SK-N-SH treated with all-trans-retinoic acid at 6 μM for 48 hours (cell line): ENCODE data around the gene BMP4.

Experiments used
- ARNTL ChIP-seq: fragments of 450-650 bp; formaldehyde crosslinking; IDR thresholded peaks from 2 replicates; pipeline ENCODE4 v1.5.0; 2020; ENCODE audit warnings: low read depth, mild to moderate bottlenecking, moderate library complexity, borderline replicate concordance
- CREB5 ChIP-seq: fragments of 250-450 bp; sonication (Bioruptor Pico); IDR thresholded peaks from 2 replicates; pipeline ENCODE4 v1.5.1; 2020; ENCODE audit warnings: low read depth, mild to moderate bottlenecking, moderate library complexity
- CSDC2 ChIP-seq: fragments of 250-450 bp; sonication (Bioruptor Pico); IDR thresholded peaks from 2 replicates; pipeline ENCODE4 v1.5.0; 2020; ENCODE audit warnings: mild to moderate bottlenecking, moderate library complexity
- CSRNP3 ChIP-seq: fragments of 250-450 bp; sonication (Bioruptor Pico); IDR thresholded peaks from 2 replicates; pipeline ENCODE4 v1.5.1; 2021; ENCODE audit warnings: mild to moderate bottlenecking, moderate library complexity
- GLIS3 ChIP-seq: fragments of 250-450 bp; sonication (Bioruptor Pico); IDR thresholded peaks from 2 replicates; pipeline ENCODE4 v1.5.0; 2020; ENCODE audit warnings: mild to moderate bottlenecking, moderate library complexity
- ISL1 ChIP-seq: fragments of 250-450 bp; sonication (Bioruptor Pico); IDR thresholded peaks from 2 replicates; pipeline ENCODE4 v2.1.2; 2022; ENCODE audit warnings: mild to moderate bottlenecking, moderate library complexity
- PATZ1 ChIP-seq: fragments of 250-450 bp; sonication (Bioruptor Pico); IDR thresholded peaks from 2 replicates; pipeline ENCODE4 v1.8.0; 2020; ENCODE audit warnings: mild to moderate bottlenecking, moderate library complexity, borderline replicate concordance
- ZC3H10 ChIP-seq: fragments of 250-450 bp; sonication (Bioruptor Pico); IDR thresholded peaks from 2 replicates; pipeline ENCODE4 v1.5.1; 2021; ENCODE audit warnings: mild to moderate bottlenecking, moderate library complexity
- ZFP3 ChIP-seq: fragments of 250-450 bp; sonication (Bioruptor Pico); IDR thresholded peaks from 2 replicates; pipeline ENCODE4 v1.5.0; 2020; ENCODE audit warnings: mild to moderate bottlenecking, moderate library complexity
- ZFP30 ChIP-seq: fragments of 450-650 bp; formaldehyde crosslinking; IDR thresholded peaks from 2 replicates; pipeline ENCODE4 v1.5.0; 2022; ENCODE audit warnings: mild to moderate bottlenecking, moderate library complexity
- ZNF565 ChIP-seq: fragments of 450-650 bp; formaldehyde crosslinking; conservative IDR thresholded peaks from 2 replicates; pipeline ENCODE4 v1.5.0; 2020; ENCODE audit warnings: low read depth, mild to moderate bottlenecking, moderate library complexity

- TF ChIP-seq CSDC2 (CRISPR knock-in tag), result no peak
- TF ChIP-seq ZNF565 (CRISPR knock-in tag), result no peak
- TF ChIP-seq GLIS3 (CRISPR knock-in tag), result no peak
- TF ChIP-seq CREB5 (CRISPR knock-in tag), result no peak
- TF ChIP-seq PATZ1 (CRISPR knock-in tag), result no peak
- TF ChIP-seq CSRNP3 (CRISPR knock-in tag), result no peak
- no peak for TF ChIP-seq ZFP30 (CRISPR knock-in tag)
- no peak for TF ChIP-seq ZC3H10
- no peak for TF ChIP-seq ISL1 (CRISPR knock-in tag)
- TF ChIP-seq ARNTL (CRISPR knock-in tag), result no peak
- no peak for TF ChIP-seq ZFP3 (CRISPR knock-in tag)
Observed at GRCh38 chr14:53964249-53964648, 7.6 kb upstream of the BMP4 start.
